Naive thymus-derived CD4-positive, alpha-beta T cell (primary cell): ENCODE measurements around the gene SLC30A2. TPM values are rescaled to one million over a fixed set of nuclear protein-coding genes. Genes with fewer than 3 reads are reported as not detected.

Source experiments
- ATAC-seq: fragments of 150-1000 bp; cut with Tn5 transposase; 2 replicates; pipeline ENCODE4 v1.10.0; 2021; ENCODE audit warnings: mild to moderate bottlenecking, moderate library complexity
- CTCF ChIA-PET: fragments of 350-600 bp; sonication (Branson Sonifier 250); formaldehyde crosslinking; loops from one replicate; lab custom pipeline; 2021; ENCODE audit warnings: antibody characterized with exemption; lab: Charles Lee
- POLR2A ChIA-PET: fragments of 350-600 bp; sonication (Branson Sonifier 250); formaldehyde crosslinking; loops from one replicate; lab custom pipeline; 2021; ENCODE audit warnings: antibody characterized with exemption, inconsistent platforms; lab: Charles Lee
- DNase-seq, 9 donors: peaks; one replicate each; pipeline versions ENCODE4 v3.0.0 to v3.0.0-alpha.2; 2020 to 2022; ENCODE audit warnings: mixed read lengths in 1 of 9
- H3K27ac ChIP-seq: one replicate; pipeline ENCODE4 v1.7.0; 2013; ENCODE audit warnings: mild to moderate bottlenecking, low read depth, low read length, moderate library complexity
- H3K27me3 ChIP-seq, 2 donors: one replicate each; pipeline ENCODE4 v1.7.0; 2013; ENCODE audit warnings: low read length in 2 of 2, mild to moderate bottlenecking in 2 of 2, moderate library complexity in 2 of 2; ENCODE audit not compliant: control insufficient read depth in 2 of 2, insufficient read depth in 2 of 2
- H3K36me3 ChIP-seq, 3 experiments: 1 replicate in 2 of 3; 2 replicates in 1 of 3; pipeline ENCODE4 v1.7.0; 2013; ENCODE audit warnings: low read length in 3 of 3, mild to moderate bottlenecking in 3 of 3, moderate library complexity in 1 of 3; ENCODE audit not compliant: insufficient read depth in 3 of 3, control insufficient read depth in 2 of 3
- H3K4me1 ChIP-seq, 2 donors: one replicate each; pipeline ENCODE4 v1.7.0; 2013; ENCODE audit warnings: low read length in 2 of 2, mild to moderate bottlenecking in 2 of 2, moderate library complexity in 1 of 2; ENCODE audit not compliant: control insufficient read depth in 2 of 2, insufficient read depth in 2 of 2
- H3K4me3 ChIP-seq: 2 replicates; pipeline ENCODE4 v1.7.0; 2013; ENCODE audit warnings: mild to moderate bottlenecking, low read length
- H3K9me3 ChIP-seq, 3 experiments: 1 replicate in 2 of 3; 2 replicates in 1 of 3; pipeline ENCODE4 v1.7.0; 2013; ENCODE audit warnings: low read length in 3 of 3; ENCODE audit not compliant: control insufficient read depth in 2 of 3
- H3K27ac Mint-ChIP-seq, 9 donors: one replicate each; pipeline ENCODE4 v1.8.0; 2020 to 2022; ENCODE audit warnings: mixed read lengths in 9 of 9, mild to moderate bottlenecking in 8 of 9, moderate library complexity in 5 of 9, inconsistent platforms in 2 of 9
- H3K27me3 Mint-ChIP-seq, 5 donors: one replicate each; pipeline ENCODE4 v1.8.0; 2021 to 2022; ENCODE audit warnings: mixed read lengths in 5 of 5, mild to moderate bottlenecking in 1 of 5
- H3K36me3 Mint-ChIP-seq, 5 donors: one replicate each; pipeline ENCODE4 v1.8.0; 2020 to 2022; ENCODE audit warnings: mixed read lengths in 5 of 5, mild to moderate bottlenecking in 3 of 5, inconsistent platforms in 1 of 5
- H3K4me1 Mint-ChIP-seq, 7 donors: one replicate each; pipeline ENCODE4 v1.8.0; 2020 to 2022; ENCODE audit warnings: mixed read lengths in 7 of 7, mild to moderate bottlenecking in 3 of 7, inconsistent platforms in 1 of 7
- H3K4me3 Mint-ChIP-seq, 10 donors: one replicate each; pipeline ENCODE4 v1.8.0; 2020 to 2022; ENCODE audit warnings: mild to moderate bottlenecking in 10 of 10, mixed read lengths in 10 of 10, moderate library complexity in 6 of 10, inconsistent platforms in 2 of 10
- H3K9me3 Mint-ChIP-seq, 11 donors: one replicate each; pipeline ENCODE4 v1.8.0; 2020 to 2022; ENCODE audit warnings: mixed read lengths in 11 of 11, mild to moderate bottlenecking in 4 of 11, inconsistent platforms in 1 of 11, moderate library complexity in 1 of 11
- intact Hi-C, 2 donors: fragments of 100-400 bp; cut with micrococcal nuclease; formaldehyde crosslinking; loops; one replicate each; pipeline ENCODE4 v1.15.1; 2023
- polyA plus RNA-seq, 2 donors: library from polyadenylated mRNA; unstranded; fragments of 300-500 nt; fragmentation: Illumina TruSeq; gene quantifications; one replicate each; pipeline ENCODE4 v1.2.3, GENCODE V29; 2021
- total RNA-seq, 6 experiments: library from RNA in 5 of 6; stranded (reverse) in 5 of 6; gene quantifications; 1 replicate in 5 of 6; 2 replicates in 1 of 6; pipeline ENCODE4 v1.2.3 and lab custom pipeline; 2021 to 2026

The SLC30A2 gene
- total and polyA plus RNA-seq, 7 experiments from 2014 or later, result not detected

- intact Hi-C loops, result no loop called here
- Histone ChIP-seq H3K4me3 (no peak overlapping the region), H3K4me1 (no peaks in the 10 kb centered on the region), H3K9me3 (no peaks in the 10 kb centered on the region), H3K27ac (no peak overlapping the region), H3K27me3 (no peaks in the 10 kb centered on the region), H3K36me3 (no peaks in the 10 kb centered on the region)
- Mint-ChIP-seq H3K9me3 (no peaks in the 10 kb centered on the region), H3K27ac (no peak overlapping the region), H3K4me1 (peaks cover 8 to 14% (median 11%) of the 10 kb centered on the region in 7 donors), H3K27me3 (peaks cover 0 to 6% (median 0%) of the 10 kb centered on the region in 5 donors), H3K36me3 (no peaks in the 10 kb centered on the region), H3K4me3 (no peak overlapping the region)
- CTCF ChIA-PET, result no interaction called here
- DNase-seq, result no peak
- ATAC-seq, result no peak
- POLR2A ChIA-PET, result interaction anchor here (0.5 kb wide), 1 partner anchor 377 kb away, joined by 3 read pairs; no protein-coding TSS in a partner anchor
Observed at GRCh38 chr1:26023009-26023408, 22.9 kb downstream of the SLC30A2 start.

- CTCF ChIA-PET, result no interaction called here
- H3K27ac Mint-ChIP-seq, result no peak overlapping the region
- H3K27me3 Mint-ChIP-seq, result peaks cover 0 to 6% (median 0%) of the 10 kb centered on the region in 5 donors
- H3K4me1 Mint-ChIP-seq, result peaks cover 3 to 11% (median 8%) of the 10 kb centered on the region in 7 donors
- no peak for DNase-seq
- no peaks in the 10 kb centered on the region for H3K9me3 Mint-ChIP-seq
- no peak overlapping the region for H3K27ac ChIP-seq
- H3K9me3 ChIP-seq, result no peaks in the 10 kb centered on the region
- no peaks in the 10 kb centered on the region for H3K27me3 ChIP-seq
- intact Hi-C loops, result no loop called here
- H3K36me3 ChIP-seq, result no peaks in the 10 kb centered on the region
- no peak overlapping the region for H3K4me3 Mint-ChIP-seq
- no peak overlapping the region for H3K4me3 ChIP-seq
- no peak for ATAC-seq
- no peaks in the 10 kb centered on the region for H3K36me3 Mint-ChIP-seq
- POLR2A ChIA-PET, result interaction anchor here (0.5 kb wide), 1 partner anchor 378 kb away, joined by 3 read pairs; no protein-coding TSS in a partner anchor
- H3K4me1 ChIP-seq, result no peaks in the 10 kb centered on the region
Observed at GRCh38 chr1:26022404-26022779, 23.5 kb downstream of the SLC30A2 start.

GRCh38 chr1:26021647-26022403 lies 24.1 kb downstream of the SLC30A2 start, which contains the start of gene EXTL1:
TSS of gene EXTL1 (plus strand) at chr1:26021775. CDS start at chr1:26022647, 872 bp downstream.
- Histone ChIP-seq H3K27me3 (no peaks in the 10 kb centered on the region), H3K27ac (no peak within 1 kb of the TSS), H3K36me3 (no peaks in the 10 kb centered on the region), H3K9me3 (no peaks in the 10 kb centered on the region), H3K4me3 (no peak within 1 kb of the TSS), H3K4me1 (peaks cover 0 to 1% of the 10 kb centered on the region in 2 donors)
- CTCF ChIA-PET, result no interaction called here
- H3K9me3 Mint-ChIP-seq, result no peaks in the 10 kb centered on the region
- intact Hi-C loops, result no loop called here
- no peaks in the 10 kb centered on the region for H3K36me3 Mint-ChIP-seq
- DNase-seq, result no peak
- H3K27me3 Mint-ChIP-seq, result peaks cover 0 to 6% (median 0%) of the 10 kb centered on the region in 5 donors
- peak within 1 kb of the TSS in 1 of 9 donors; percentile 33 for H3K27ac Mint-ChIP-seq
- ATAC-seq, result no peak
- H3K4me1 Mint-ChIP-seq, result peaks cover 6 to 15% (median 10%) of the 10 kb centered on the region in 7 donors
- no peak within 1 kb of the TSS for H3K4me3 Mint-ChIP-seq
- POLR2A ChIA-PET, result no interaction called here

- no peaks in the 10 kb centered on the region for H3K27me3 ChIP-seq
- H3K27me3 Mint-ChIP-seq, result peaks cover 0 to 6% (median 0%) of the 10 kb centered on the region in 5 donors
- H3K9me3 Mint-ChIP-seq, result no peaks in the 10 kb centered on the region
- peaks cover 9 to 20% (median 15%) of the 10 kb centered on the region in 7 donors for H3K4me1 Mint-ChIP-seq
- H3K4me3 Mint-ChIP-seq, result no peak overlapping the region
- no peaks in the 10 kb centered on the region for H3K36me3 Mint-ChIP-seq
- no peaks in the 10 kb centered on the region for H3K36me3 ChIP-seq
- ATAC-seq (no peak), DNase-seq (no peak)
- peak overlapping the region in 1 of 9 donors; percentile 33 for H3K27ac Mint-ChIP-seq
- peaks cover 0 to 6% of the 10 kb centered on the region in 2 donors for H3K4me1 ChIP-seq
- no peak overlapping the region for H3K27ac ChIP-seq
- ChIA-PET POLR2A (no interaction called here), CTCF (no interaction called here)
- H3K9me3 ChIP-seq, result no peaks in the 10 kb centered on the region
- no peak overlapping the region for H3K4me3 ChIP-seq
- intact Hi-C loops, result no loop called here
Observed at GRCh38 chr1:26020941-26021646, 24.8 kb downstream of the SLC30A2 start.

- no peak overlapping the region for H3K27ac Mint-ChIP-seq
- ATAC-seq, result no peak
Observed at GRCh38 chr1:26020330-26020768, 25.6 kb downstream of the SLC30A2 start.

GRCh38 chr1:26019641-26020315 lies 26.1 kb downstream of the SLC30A2 start:
- Histone ChIP-seq H3K9me3 (no peaks in the 10 kb centered on the region), H3K4me3 (no peak overlapping the region), H3K36me3 (no peaks in the 10 kb centered on the region), H3K27me3 (no peaks in the 10 kb centered on the region), H3K4me1 (peaks cover 0 to 6% of the 10 kb centered on the region in 2 donors), H3K27ac (no peak overlapping the region)
- H3K9me3 Mint-ChIP-seq, result no peaks in the 10 kb centered on the region
- intact Hi-C loops, result no loop called here
- ATAC-seq (no peak), DNase-seq (no peak)
- H3K36me3 Mint-ChIP-seq, result no peaks in the 10 kb centered on the region
- peaks cover 0 to 4% (median 0%) of the 10 kb centered on the region in 5 donors for H3K27me3 Mint-ChIP-seq
- H3K4me3 Mint-ChIP-seq, result no peak overlapping the region
- POLR2A ChIA-PET, result no interaction called here
- CTCF ChIA-PET, result interaction anchor here (0.6 to 0.7 kb wide), 2 partner anchors 39 to 237 kb away, joined by 3 to 4 read pairs; no protein-coding TSS in a partner anchor
- peaks cover 9 to 20% (median 15%) of the 10 kb centered on the region in 7 donors for H3K4me1 Mint-ChIP-seq
- no peak overlapping the region for H3K27ac Mint-ChIP-seq

More at GRCh38 chr1:26020330-26020768, 25.6 kb downstream of the SLC30A2 start:
- peaks cover 0 to 6% of the 10 kb centered on the region in 2 donors for H3K4me1 ChIP-seq
- DNase-seq, result no peak
- no peaks in the 10 kb centered on the region for H3K9me3 ChIP-seq
- Mint-ChIP-seq H3K27me3 (peaks cover 0 to 6% (median 0%) of the 10 kb centered on the region in 5 donors), H3K4me3 (no peak overlapping the region), H3K36me3 (no peaks in the 10 kb centered on the region), H3K9me3 (no peaks in the 10 kb centered on the region), H3K4me1 (peaks cover 9 to 20% (median 15%) of the 10 kb centered on the region in 7 donors)
- no peak overlapping the region for H3K27ac ChIP-seq
- no peaks in the 10 kb centered on the region for H3K27me3 ChIP-seq
- H3K36me3 ChIP-seq, result no peaks in the 10 kb centered on the region
- ChIA-PET POLR2A (no interaction called here), CTCF (interaction anchor here (0.6 kb wide), 1 partner anchor 39 kb away, joined by 4 read pairs; no protein-coding TSS in a partner anchor)
- intact Hi-C loops, result no loop called here
- H3K4me3 ChIP-seq, result no peak overlapping the region
